GM19239 (cell line): ENCODE measurements around the gene CTSO.

Source experiments
- DNase-seq: peaks from one replicate; pipeline ENCODE4 v3.0.0; 2011; ENCODE audit warnings: low spot score; ENCODE audit not compliant: insufficient read length
- FAIRE-seq: peaks from 2 replicates; lab custom pipeline; 2011; peaks lifted over from hg19 to GRCh38; lab: Jason Lieb, UNC

Gene CTSO, protein sequence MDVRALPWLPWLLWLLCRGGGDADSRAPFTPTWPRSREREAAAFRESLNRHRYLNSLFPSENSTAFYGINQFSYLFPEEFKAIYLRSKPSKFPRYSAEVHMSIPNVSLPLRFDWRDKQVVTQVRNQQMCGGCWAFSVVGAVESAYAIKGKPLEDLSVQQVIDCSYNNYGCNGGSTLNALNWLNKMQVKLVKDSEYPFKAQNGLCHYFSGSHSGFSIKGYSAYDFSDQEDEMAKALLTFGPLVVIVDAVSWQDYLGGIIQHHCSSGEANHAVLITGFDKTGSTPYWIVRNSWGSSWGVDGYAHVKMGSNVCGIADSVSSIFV

DNA sequence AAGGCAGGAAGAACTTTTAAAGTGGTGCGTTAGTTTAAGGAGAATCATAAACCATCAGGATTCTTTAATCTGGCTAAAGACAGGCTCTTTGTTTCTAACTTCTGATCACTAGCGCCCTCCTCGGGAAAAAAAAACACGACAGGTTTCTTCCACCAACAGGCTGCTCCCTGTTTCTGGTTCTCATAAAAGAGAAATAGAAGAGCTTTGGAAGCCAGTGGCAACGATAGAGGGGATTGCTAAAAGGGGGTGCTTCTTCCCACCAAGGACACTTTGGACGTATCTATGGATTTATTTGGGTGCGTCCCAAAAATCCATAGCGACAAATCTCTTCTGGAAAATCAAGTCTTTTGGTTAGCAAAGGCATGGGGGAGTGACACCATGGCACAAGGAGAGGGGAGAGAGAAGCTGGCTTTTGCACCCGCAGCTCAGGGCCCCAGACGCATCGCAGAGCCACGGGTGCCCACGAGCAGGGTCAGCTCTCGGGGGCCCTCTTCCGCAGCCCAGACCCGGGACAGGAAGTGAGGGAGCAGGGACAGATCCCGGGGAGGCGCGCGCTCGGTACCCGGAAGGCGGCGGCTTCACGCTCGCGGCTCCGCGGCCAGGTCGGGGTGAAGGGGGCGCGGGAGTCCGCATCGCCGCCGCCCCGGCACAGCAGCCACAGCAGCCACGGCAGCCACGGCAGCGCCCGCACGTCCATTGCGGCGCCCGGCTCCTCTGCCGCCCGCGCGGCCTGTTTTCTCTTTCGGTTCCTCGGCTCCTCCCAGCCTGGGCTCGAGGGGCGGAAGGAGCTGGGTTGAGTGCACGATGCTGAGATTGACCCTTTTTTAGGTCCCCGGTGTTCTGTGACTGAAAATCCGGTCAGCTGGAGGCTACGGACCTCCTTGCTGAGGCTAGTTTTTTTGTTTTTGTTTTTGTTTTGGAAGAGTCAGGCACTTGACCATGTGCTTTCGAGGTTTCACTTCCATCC is at the start of gene CTSO:
Gene CTSO, minus strand, starts transcription at position 716 of the 967 bp plus-strand sequence. Its CDS starts 19 bp downstream, at position 697.
- DNase-seq (peak; percentile 59), FAIRE-seq (peak; percentile 95)

DNA sequence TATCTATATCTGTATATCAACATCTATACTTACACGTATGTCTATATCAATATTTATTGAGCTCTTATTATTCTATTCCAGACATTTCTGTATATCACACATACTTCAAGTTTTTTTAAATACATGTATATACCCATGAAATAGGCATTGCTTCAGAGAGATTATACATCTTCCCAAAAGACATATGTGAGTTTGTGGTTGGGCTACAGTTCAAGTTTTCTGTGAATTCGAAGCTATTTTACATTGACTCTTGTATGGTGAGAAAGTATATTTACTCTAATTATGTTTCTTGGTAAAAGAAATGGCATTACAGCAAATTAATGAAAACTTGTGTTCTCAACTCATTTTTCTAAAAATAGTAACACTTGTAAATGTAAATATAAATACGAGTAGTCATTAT is 46.8 kb upstream of the CTSO start:
- DNase-seq (no peak), FAIRE-seq (no peak)

DNA sequence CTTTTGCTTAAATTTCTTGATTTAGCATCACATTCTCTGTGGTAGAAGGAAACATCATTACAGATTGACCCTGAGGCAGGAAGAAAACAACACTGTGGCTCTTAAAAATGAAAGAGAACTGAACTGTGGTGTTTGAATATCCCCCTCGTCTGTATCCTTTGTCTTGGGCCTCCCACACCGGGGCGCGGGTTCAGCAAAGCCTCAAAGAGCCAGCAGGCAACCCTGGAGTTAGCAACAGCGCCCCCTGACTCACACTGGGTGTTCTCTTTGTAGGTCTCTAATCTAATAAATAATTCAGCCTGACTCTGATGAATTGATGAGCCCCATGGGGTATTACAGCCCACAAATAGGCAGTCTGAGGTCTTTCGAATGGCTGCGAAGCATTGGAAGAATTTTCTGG is 46.1 kb upstream of the CTSO start:
- no peak for FAIRE-seq
- DNase-seq, result no peak

DNA sequence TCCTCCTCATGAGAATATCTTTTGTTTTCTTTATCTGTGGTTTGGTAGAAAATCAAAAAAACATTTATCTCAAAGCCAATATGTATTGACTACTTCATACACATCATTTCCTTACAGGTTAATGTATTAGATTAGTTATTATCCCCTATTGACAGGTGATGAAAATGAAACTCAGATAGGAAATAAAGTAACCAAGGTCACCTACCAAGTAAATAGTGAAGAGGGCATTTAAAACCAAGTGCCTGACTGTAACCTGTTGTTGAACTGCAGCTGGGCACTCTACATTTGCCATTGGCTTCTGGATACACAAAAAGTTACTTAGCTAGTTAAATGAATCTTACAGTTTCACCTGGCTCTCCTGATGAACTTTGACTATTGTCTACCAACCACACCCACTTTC is 41.4 kb upstream of the CTSO start:
- DNase-seq (no peak), FAIRE-seq (no peak)

DNA sequence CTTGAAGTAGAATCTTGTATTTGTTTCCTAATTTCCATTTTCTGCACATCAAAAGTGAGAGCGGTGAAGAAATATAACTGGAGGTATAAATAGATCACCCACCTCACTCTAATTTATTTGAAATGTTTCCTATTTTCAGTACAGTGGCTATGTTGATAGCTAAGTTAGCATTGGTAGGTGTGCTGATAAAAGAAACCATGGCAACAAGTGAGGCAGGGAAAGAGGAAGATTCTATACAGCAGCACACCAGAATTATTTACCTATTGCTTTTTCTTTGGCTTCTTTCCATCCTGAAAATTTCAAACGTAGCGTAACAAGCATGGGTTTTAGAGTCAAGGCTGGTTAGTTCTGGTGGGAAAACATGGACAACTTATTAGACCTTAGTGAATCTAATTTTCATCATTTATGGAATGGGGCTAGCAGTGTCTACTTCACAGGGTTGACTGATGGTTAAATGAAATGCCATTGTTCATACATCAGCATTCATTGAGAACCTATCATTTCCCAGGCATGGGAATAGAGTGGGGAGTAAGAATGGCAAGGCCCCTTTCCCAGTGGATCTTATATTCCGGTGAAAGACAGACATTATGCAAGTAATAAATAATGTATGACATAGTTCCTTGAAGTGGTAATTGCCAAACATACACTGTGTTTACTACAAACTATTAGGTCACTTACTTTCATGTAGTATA is 30.6 kb upstream of the CTSO start:
- DNase-seq (no peak), FAIRE-seq (no peak)

DNA sequence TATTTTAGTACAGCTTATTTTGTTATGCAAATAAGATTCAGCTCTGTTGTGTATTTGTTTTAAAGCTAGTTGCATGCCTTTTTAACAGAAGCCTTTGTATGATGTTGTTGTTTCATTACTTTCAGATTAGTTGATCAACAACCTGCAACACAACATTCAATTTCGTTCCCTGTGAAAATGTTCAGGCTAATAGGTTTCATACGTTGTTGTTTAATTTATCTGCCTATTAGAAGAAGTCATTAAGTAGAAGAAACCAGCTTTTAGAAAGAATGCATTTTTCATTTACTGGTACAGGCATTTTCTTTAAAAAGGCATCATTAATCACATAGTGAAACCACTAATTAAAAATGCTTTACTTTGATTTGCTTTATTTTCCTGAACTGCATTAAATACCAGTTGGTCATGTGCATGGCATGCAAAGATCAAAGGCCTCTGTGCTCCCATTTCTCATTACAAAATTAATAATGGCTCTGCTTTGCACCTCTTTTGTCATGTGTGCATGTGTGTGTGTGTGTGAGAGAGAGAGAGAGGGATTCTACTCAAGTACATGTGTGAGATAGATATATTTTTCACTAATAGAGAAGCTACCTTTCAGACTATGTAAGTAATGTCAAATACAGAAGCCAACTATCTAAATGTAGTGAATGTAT is 29.2 kb upstream of the CTSO start:
- no peak for DNase-seq
- no peak for FAIRE-seq

DNA sequence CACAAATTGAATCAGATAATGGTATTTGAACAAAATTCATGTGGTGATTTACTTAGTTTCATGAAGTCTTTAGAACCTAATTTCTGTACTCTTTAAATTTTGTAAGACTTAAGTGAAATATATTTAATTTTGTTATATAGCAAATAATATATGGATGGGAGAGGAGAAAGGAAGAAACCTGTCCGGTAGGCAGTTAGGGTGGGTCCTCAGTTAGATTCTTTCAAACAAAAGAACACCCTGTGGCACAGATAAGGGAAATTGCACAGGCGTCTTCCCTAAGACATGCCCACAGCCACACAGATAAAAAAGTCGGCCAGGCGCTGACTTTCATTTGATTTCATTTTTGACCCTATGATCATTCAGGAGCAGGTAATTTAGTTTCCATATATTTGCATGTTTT is 25.1 kb upstream of the CTSO start:
- DNase-seq (no peak), FAIRE-seq (no peak)

DNA sequence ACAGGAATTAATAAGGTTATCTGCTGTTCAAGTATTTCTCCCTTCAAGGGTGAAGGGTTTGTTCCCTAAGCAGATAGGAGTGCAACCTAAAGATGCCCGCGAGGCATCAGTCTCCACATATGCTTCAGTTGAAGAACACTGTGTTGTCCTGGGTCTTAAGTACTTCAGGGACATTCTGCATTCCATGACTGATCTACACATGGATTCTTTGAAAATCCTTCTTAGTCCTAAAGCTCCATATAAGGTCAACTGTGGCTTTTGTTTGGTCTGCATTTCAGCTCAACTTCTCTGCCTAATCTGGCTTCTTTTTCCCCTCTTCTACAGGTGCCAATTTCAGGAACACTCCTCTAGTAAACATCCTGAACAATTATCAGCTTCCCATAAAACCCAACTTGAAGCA is 21.8 kb upstream of the CTSO start:
- FAIRE-seq, result no peak
- DNase-seq, result no peak

DNA sequence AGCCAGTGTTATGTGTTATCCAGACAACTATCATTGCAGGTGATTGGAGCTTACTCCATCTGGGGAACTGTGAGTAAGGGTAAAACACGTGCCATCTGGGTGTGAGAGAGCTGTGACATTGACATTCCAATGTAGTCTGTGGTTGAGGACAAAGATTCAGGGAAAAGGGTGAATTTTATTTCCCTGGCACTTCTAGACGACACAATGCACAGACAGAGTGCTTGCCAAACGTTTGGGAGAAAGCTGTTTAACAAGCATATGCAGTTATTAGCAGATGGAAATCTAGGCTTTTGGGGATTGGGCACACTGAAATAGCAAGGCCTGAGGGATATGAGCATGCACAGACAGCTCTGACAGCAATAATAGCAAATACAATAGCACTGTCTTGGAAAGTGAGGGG is 21.3 kb upstream of the CTSO start:
- DNase-seq, result no peak
- FAIRE-seq, result no peak

DNA sequence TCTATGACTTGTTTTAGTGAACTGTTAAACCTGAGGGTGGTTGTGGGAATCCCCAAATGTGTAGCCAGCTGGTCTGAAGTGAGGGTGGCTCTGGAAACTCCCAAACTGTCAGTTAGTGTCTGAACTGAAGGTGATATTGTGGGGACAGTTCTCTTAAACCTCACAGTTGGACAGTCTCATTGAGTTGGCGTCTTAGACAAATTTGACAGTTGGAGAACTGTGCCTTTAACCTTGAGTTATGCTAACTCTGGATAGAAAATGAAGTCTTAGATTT is 20.7 kb upstream of the CTSO start:
- FAIRE-seq (peak; percentile 77), DNase-seq (no peak)

DNA sequence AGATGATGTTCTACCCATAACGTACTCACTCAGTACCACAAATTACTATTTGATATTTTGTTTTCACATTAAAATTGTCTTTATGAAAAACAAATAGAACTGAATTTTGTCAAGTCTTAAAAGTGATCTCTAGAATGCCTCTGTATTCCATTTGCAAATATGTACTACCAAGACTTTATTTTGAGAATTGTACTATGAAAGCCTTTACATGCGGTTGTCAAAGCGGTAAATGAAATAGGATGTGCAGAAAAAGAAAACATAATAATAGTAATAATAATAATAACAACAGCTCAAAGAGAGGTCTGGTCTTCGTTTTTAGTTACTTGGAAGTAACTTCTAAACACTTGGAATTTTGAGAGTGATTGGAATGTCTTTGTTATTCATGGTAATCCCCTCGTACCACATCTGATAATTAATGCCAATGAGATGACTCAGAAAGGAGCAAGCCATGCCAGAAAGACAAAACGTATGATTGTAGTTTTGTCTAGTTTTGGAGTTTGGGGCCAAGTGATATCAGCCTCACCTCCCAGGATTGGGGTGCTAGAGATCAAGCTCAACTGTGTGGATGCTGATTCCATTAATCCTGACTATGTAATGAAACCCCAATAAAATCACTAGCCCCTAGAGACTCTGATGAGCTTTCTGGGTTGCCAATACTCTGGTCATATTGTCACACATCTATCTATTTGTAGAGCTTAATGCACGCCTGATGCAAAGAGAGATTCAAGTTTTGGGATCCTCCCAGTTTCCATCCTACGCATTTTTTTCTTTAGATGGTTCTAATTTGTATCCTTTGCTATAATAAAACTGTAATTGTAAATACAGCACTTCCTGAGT is 20.2 kb upstream of the CTSO start:
- FAIRE-seq (peak; percentile 53), DNase-seq (no peak)

DNA sequence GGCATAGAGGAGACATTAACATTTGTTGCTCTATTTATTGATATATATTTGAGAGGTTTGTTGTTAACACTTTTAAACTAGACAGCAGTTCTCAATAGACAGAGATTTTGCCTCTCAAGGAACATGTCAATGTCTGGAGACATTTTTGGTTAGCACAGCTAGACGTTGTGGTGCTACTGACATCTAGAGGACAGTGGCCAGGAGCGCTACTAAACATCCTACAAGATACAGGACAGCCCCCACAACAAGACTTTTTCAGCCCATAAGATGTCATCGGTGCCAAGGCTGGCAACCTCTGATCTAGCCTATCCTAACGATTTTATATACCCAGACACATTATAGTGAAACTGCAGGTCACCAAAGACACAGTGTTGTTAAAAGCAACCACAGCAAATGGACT is 18.4 kb upstream of the CTSO start:
- FAIRE-seq, result no peak
- no peak for DNase-seq

DNA sequence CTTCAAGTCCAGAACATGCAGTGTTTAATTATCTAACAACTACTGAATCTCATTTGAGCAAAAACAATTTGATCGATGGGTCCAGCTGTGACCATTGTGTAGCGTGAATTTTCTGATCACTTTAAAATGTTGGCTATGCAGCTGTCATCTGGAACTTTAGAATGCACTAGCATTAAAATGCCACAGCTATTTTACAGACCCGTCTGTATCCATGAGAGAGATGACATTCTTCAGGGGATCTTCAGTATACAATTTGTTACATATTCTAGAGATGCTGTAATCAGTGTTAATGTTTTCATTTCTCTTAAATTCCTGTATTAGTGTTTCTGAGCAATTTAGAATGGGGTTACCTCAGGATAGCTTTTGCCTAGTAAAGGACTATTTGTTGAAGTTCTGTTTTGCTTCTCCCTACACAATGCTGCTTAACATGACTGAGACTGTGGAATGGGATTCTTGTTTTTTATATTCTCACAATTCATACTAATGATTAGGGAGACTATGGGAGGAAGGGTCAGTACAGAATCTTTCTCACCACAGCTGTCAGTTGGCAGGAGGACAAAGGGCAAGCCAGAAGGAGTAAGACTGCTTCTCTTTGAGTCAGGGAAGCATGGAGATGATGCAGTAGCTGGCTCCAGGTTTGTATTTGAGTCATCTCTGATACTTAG is 13.2 kb upstream of the CTSO start:
- DNase-seq (no peak), FAIRE-seq (no peak)

DNA sequence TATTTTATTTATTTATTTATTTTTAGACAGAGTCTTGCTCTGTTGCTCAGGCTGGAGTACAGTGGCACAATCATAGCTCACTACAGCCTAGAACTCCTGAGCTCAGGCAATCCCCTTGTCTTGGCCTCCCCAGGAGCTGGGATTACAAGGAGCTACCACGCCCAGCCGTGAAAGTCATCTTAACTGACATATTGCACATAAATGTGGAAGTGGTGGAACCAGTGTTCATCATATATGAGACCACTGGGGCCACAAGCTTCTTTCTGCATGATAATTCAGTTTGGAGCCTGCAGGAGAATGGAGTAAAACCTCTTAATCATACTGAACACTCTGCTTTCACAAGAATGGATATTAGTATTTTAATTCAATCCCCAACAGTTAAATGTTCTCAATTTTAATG is 12.5 kb upstream of the CTSO start:
- no peak for FAIRE-seq

DNA sequence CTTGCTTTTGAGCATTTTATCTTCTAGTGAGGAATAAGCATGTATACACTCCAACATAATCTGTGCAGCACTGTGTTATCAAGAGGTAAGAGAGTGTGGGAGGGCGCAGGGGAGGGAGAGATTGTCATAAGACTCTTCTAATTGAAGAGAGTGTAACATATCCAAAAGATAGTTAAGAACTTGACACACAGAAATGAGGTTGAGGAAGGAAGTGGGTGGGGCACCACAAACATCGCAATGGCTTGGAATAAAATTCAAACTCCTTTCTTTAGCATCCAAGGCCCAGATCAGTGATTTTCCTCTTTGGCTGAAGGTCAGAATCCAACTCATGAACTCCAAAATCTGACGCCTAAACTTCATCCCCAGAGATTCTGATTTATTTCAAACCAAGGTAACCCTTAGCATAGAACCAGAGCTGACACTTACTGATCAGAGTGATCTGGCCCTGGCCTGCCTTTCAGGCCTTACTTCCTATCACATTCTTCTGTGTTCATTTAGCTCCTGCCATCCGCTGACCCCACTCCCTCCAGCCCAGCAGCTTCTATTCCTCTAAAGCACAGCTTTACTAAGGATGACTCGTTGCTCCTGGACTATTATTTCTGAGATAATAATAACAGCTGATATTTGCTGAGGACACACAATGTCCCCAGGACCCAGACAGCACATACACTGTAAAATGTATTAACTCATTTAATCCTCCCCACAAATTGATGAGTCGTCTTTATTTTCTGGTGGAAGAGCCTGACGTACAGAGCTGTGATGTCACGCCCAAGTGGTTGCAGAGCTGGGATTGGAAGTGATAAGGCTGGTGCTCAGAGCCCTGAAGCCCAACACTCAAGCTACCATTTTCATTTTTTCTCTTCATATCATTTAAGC is 10.6 kb upstream of the CTSO start:
- FAIRE-seq, result no peak
- no peak for DNase-seq

More for the DNA sequence above, 12.5 kb upstream of the CTSO start:
- DNase-seq, result no peak

DNA sequence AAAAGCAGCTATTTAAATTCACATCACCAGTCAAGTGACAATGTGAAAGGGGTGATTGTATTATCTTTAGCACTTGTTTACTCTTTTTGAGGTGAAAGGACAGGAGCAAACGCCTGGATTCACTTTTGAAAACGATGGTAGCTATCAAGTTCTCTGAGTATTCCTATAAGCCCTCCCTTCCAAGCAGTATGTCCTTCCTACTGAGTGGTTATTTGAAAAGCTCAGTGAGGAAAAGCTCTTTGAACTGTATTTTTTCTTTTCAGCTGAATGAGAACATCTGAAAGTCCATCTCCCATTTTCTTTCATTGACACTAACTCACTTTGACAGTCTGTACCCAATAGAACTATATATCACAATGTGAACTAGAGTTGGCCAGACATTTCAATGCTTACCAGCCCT is 9.1 kb upstream of the CTSO start:
- FAIRE-seq (no peak), DNase-seq (no peak)

DNA sequence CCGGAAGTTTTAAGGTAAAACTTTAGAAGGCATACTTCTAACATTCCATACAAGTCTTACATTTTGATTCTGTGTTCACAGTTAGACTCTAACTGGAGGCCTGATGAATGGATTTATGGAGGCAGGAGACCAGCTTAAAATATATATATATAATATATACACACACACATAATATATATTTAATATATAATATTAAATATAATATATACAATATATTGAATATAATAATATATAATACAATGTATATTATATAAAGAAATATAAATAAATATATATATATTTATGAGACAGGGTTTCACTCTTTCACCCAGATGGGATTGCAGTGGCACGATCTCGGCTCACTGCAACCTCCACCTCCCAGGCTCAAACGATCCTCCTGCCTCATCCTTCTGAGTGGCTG is 7.9 kb upstream of the CTSO start:
- DNase-seq (no peak), FAIRE-seq (no peak)

DNA sequence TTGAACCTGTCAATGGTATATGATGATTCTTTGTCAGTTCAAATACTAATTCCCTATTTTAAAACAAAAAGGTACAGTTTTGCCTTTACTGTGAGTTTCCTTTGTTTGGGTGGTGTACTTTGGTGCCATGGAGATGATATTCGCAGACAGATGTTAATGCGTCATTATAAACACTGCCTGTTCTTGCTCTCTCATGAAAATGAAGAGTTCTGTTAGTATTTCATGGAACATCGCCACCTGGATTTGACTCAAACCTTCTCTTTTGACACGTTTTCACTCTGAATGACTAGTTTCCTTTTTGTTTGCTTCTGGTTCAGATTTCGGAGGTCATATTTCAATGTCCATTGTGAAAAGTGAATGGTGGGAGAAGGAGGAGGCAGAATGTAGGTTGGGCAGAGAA is 6.9 kb upstream of the CTSO start:
- no peak for FAIRE-seq

More for the DNA sequence above, 6.9 kb upstream of the CTSO start:
- DNase-seq, result no peak
